SU-DHL-6 (cell line): ENCODE data around the gene SRCAP.

ENCODE experiments used
- H2AFZ ChIP-seq: fragments of 200-600 bp; sonication (generic); 2 replicates; pipeline ENCODE4 v1.6.1; 2014; ENCODE audit warnings: low read depth, mild to moderate bottlenecking, moderate library complexity, mixed read lengths, antibody characterized with exemption, low read length; ENCODE audit not compliant: severe bottlenecking
- H3F3A ChIP-seq: fragments of 200-600 bp; shearing (Covaris generic); 2 replicates; pipeline ENCODE4 v1.6.0; 2016; ENCODE audit warnings: antibody characterized with exemption, mild to moderate bottlenecking; ENCODE audit not compliant: insufficient read depth
- H3K27ac ChIP-seq: fragments of 200-600 bp; sonication (generic); 2 replicates; pipeline ENCODE4 v1.5.1; 2016; ENCODE audit warnings: low read depth, mild to moderate bottlenecking, low read length, moderate library complexity, mixed read lengths
- H3K27me3 ChIP-seq: fragments of 200-600 bp; sonication (generic), shearing (Covaris generic); 2 replicates; pipeline ENCODE4 v1.6.0; 2014; ENCODE audit warnings: mild to moderate bottlenecking, low read length
- H3K36me3 ChIP-seq: fragments of 200-600 bp; sonication (generic); 2 replicates; pipeline ENCODE4 v1.6.1; 2014; ENCODE audit warnings: mild to moderate bottlenecking, low read length, mixed read lengths
- H3K4me2 ChIP-seq: fragments of 300-600, 200-600 bp; shearing (Covaris generic), sonication (generic); 2 replicates; pipeline ENCODE4 v1.6.0; 2014; ENCODE audit warnings: low read length, low read depth, mild to moderate bottlenecking; ENCODE audit not compliant: poor library complexity, severe bottlenecking
- H3K4me3 ChIP-seq: fragments of 200-600 bp; sonication (generic); 2 replicates; pipeline ENCODE4 v1.5.1; 2014; ENCODE audit warnings: antibody characterized with exemption, low read length, mild to moderate bottlenecking, mixed read lengths; ENCODE audit not compliant: insufficient read depth, poor library complexity, severe bottlenecking
- H3K79me2 ChIP-seq: fragments of 200-600 bp; sonication (generic); 2 replicates; pipeline ENCODE4 v1.6.1; 2014; ENCODE audit warnings: mild to moderate bottlenecking, low read length, moderate library complexity; ENCODE audit not compliant: insufficient read depth
- H3K9ac ChIP-seq: fragments of 200-600 bp; sonication (generic); 2 replicates; pipeline ENCODE4 v1.7.0; 2014; ENCODE audit warnings: mild to moderate bottlenecking, low read length
- H3K9me2 ChIP-seq: fragments of 200-600 bp; sonication (generic); replicated peaks from 2 replicates; pipeline ENCODE4 v1.6.1; 2014; ENCODE audit warnings: low read length; ENCODE audit not compliant: insufficient read depth
- H3K9me3 ChIP-seq: fragments of 200-600 bp; sonication (generic); 2 replicates; pipeline ENCODE4 v1.6.1; 2014; ENCODE audit warnings: low read length, mixed read lengths; ENCODE audit not compliant: insufficient read depth
- H4K20me1 ChIP-seq: fragments of 200-600 bp; sonication (generic); 2 replicates; pipeline ENCODE4 v1.6.1; 2014; ENCODE audit warnings: low read depth, mild to moderate bottlenecking, antibody characterized with exemption, low read length, moderate library complexity, mixed read lengths
- CTCF ChIP-seq: fragments of 200-600 bp; sonication (generic); IDR thresholded peaks from one replicate; pipeline ENCODE4 v1.5.1; 2017; ENCODE audit warnings: antibody characterized with exemption, mild to moderate bottlenecking, low read length, moderate library complexity; ENCODE audit not compliant: insufficient read depth, poor library complexity, severe bottlenecking
- EZH2phosphoT487 ChIP-seq: fragments of 200-600 bp; sonication (generic), shearing (Covaris generic); conservative IDR thresholded peaks from 2 replicates; pipeline ENCODE4 v1.6.1; 2018; ENCODE audit warnings: mild to moderate bottlenecking, antibody characterized with exemption, low read length, moderate library complexity, mixed read lengths

The SRCAP gene

GRCh38 chr16:30741461-30741914 is 42.5 kb downstream of the SRCAP start:
- no peak overlapping the region for H3K27ac ChIP-seq
- TF ChIP-seq CTCF (no peak), EZH2phosphoT487 (no peak)

GRCh38 chr16:30743716-30744115 is 44.7 kb downstream of the SRCAP start:
- no peaks in the 10 kb centered on the region for H4K20me1 ChIP-seq
- no peak overlapping the region for H2AFZ ChIP-seq
- peaks cover 2% of the 10 kb centered on the region; the same call in 1 of the 2 replicates for H3K79me2 ChIP-seq
- no peak overlapping the region for H3K27ac ChIP-seq
- H3K4me3 ChIP-seq: no peak overlapping the region
- no peaks in the 10 kb centered on the region for H3K9me2 ChIP-seq
- H3K27me3 ChIP-seq: no peaks in the 10 kb centered on the region
- H3K4me2 ChIP-seq: no peak overlapping the region
- H3K36me3 ChIP-seq: 0 out of 2 replicates have a peak, but pooled peaks cover 4% of the 10 kb centered on the region
- H3K9me3 ChIP-seq: no peaks in the 10 kb centered on the region
- no peak overlapping the region for H3K9ac ChIP-seq
- TF ChIP-seq CTCF: no peak
- no peak for TF ChIP-seq EZH2phosphoT487
- H3F3A ChIP-seq: peaks cover 31% of the 10 kb centered on the region

More at GRCh38 chr16:30741461-30741914, 42.5 kb downstream of the SRCAP start:
- Histone ChIP-seq H3K4me2 (no peak overlapping the region), H3K9me2 (no peaks in the 10 kb centered on the region), H3K79me2 (no peaks in the 10 kb centered on the region), H3K9ac (no peak overlapping the region), H3K36me3 (0 out of 2 replicates have a peak, but pooled peaks cover 8% of the 10 kb centered on the region), H3K27me3 (no peaks in the 10 kb centered on the region), H3K4me3 (no peak overlapping the region), H3F3A (peaks cover 19% of the 10 kb centered on the region), H4K20me1 (no peaks in the 10 kb centered on the region), H2AFZ (no peak overlapping the region), H3K9me3 (no peaks in the 10 kb centered on the region)

GRCh38 chr16:30744183-30744582 is 45.2 kb downstream of the SRCAP start:
- no peaks in the 10 kb centered on the region for H3K27me3 ChIP-seq
- H3K9me2 ChIP-seq: no peaks in the 10 kb centered on the region
- H4K20me1 ChIP-seq: no peaks in the 10 kb centered on the region
- H3K36me3 ChIP-seq: 0 out of 2 replicates have a peak, but pooled peaks cover 4% of the 10 kb centered on the region
- no peak overlapping the region for H2AFZ ChIP-seq
- H3F3A ChIP-seq: peaks cover 31% of the 10 kb centered on the region
- TF ChIP-seq CTCF (no peak), EZH2phosphoT487 (no peak)
- H3K79me2 ChIP-seq: peaks cover 4% of the 10 kb centered on the region; the same call in 1 of the 2 replicates
- H3K4me2 ChIP-seq: no peak overlapping the region
- H3K9ac ChIP-seq: no peak overlapping the region
- no peak overlapping the region for H3K27ac ChIP-seq
- H3K4me3 ChIP-seq: no peak overlapping the region
- H3K9me3 ChIP-seq: no peaks in the 10 kb centered on the region
